ENCODE measurements around the gene AQR.
A peak's percentile ranks its signal among the peaks of the same experiment; 100 is the strongest.

The AQR gene

GRCh38 chr15:34999906-35000305, 30.4 kb upstream of the AQR start:
- H3K4me3 ChIP-seq (ENCODE audit: low read depth, low read length) = no peak overlapping the region
- TF ChIP-seq CTCF (IDR thresholded peaks at IDR 0.05; ENCODE audit: insufficient read depth, low read depth, low read length, missing control alignments) = no peak
- no peak for DNase-seq (ENCODE audit: low read depth)

- no peak for DNase-seq (ENCODE audit: low read depth)
- TF ChIP-seq CTCF (IDR thresholded peaks at IDR 0.05; ENCODE audit: insufficient read depth, low read depth, low read length, missing control alignments) = no peak
- no peak overlapping the region for H3K4me3 ChIP-seq (ENCODE audit: low read depth, low read length)
Observed at GRCh38 chr15:34994925-34995324, 25.4 kb upstream of the AQR start.

GRCh38 chr15:34993877-34994276, 24.3 kb upstream of the AQR start:
- peak overlapping the region; percentile 3 for H3K4me3 ChIP-seq (ENCODE audit: low read depth, low read length)
- DNase-seq (ENCODE audit: low read depth) = peak; percentile 96
- no peak for TF ChIP-seq CTCF (IDR thresholded peaks at IDR 0.05; ENCODE audit: insufficient read depth, low read depth, low read length, missing control alignments)

- peak; percentile 72 for DNase-seq (ENCODE audit: low read depth)
- TF ChIP-seq CTCF (IDR thresholded peaks at IDR 0.05; ENCODE audit: insufficient read depth, low read depth, low read length, missing control alignments) = no peak
- H3K4me3 ChIP-seq (ENCODE audit: low read depth, low read length) = peak overlapping the region; percentile 3; the same call in 1 of the 2 replicates
Observed at GRCh38 chr15:34993412-34993811, 23.9 kb upstream of the AQR start.

GRCh38 chr15:34988027-34988902, 18.7 kb upstream of the AQR start, which contains the start of gene ZNF770:
ZNF770 (minus strand) TSS chr15:34988287; CDS start chr15:34983434, 4,853 bp downstream.
- DNase-seq (ENCODE audit: low read depth) = peak; percentile 92
- H3K4me3 ChIP-seq (ENCODE audit: low read depth, low read length) = peak within 1 kb of the TSS; percentile 76
- no peak for TF ChIP-seq CTCF (IDR thresholded peaks at IDR 0.05; ENCODE audit: insufficient read depth, low read depth, low read length, missing control alignments)

- no peak for TF ChIP-seq CTCF (IDR thresholded peaks at IDR 0.05; ENCODE audit: insufficient read depth, low read depth, low read length, missing control alignments)
- peak overlapping the region; percentile 76 for H3K4me3 ChIP-seq (ENCODE audit: low read depth, low read length)
- no peak for DNase-seq (ENCODE audit: low read depth)
Observed at GRCh38 chr15:34987609-34988026, 18.1 kb upstream of the AQR start.

Data from GM12865 (cell line).